H1 (cell line): Measurements from ENCODE around the gene CCDC127. TPM values are rescaled to one million over a fixed set of nuclear protein-coding genes. Genes with fewer than 3 reads are reported as not detected.
"Not testable (repeated sequence)": the region's sequence is repeated elsewhere in the genome, so short reads cannot be mapped to it uniquely, and the experiment has no call there.

ENCODE experiments used
- CTCF ChIA-PET: fragments of 300-600 bp; sonication (Branson Sonifier 250); formaldehyde crosslinking; loops from one replicate; lab custom pipeline; 2021; ENCODE audit not compliant: partially characterized antibody; lab: Charles Lee
- POLR2A ChIA-PET: fragments of 300-600 bp; sonication (Branson Sonifier 250); formaldehyde crosslinking; loops from one replicate; lab custom pipeline; 2021; ENCODE audit warnings: inconsistent platforms; ENCODE audit not compliant: partially characterized antibody; lab: Charles Lee
- DNase-seq, 2 experiments: peaks; one replicate each; pipeline versions ENCODE4 v3.0.0 to v3.0.0-alpha.2; 2010 to 2022; ENCODE audit warnings: low spot score in 2 of 2, low read depth in 1 of 2, mixed read lengths in 1 of 2
- FAIRE-seq: peaks from 2 replicates; lab custom pipeline; 2011; peaks lifted over from hg19 to GRCh38; lab: Jason Lieb, UNC
- H2AFZ ChIP-seq: 2 replicates; pipeline ENCODE4 v1.8.1; 2012; ENCODE audit warnings: low read length, inconsistent platforms
- H2AK5ac ChIP-seq: 2 replicates; pipeline ENCODE4 v1.6.1; 2013; ENCODE audit warnings: low read depth, low read length
- H2BK120ac ChIP-seq: replicated peaks from 2 replicates; pipeline ENCODE3; 2013; ENCODE audit warnings: low read depth, low read length, inconsistent platforms
- H2BK12ac ChIP-seq: 2 replicates; pipeline ENCODE4 v1.6.1; 2013; ENCODE audit warnings: low read depth, low read length
- H2BK15ac ChIP-seq: 2 replicates; pipeline ENCODE4 v1.6.1; 2013; ENCODE audit warnings: low read length
- H2BK20ac ChIP-seq: 2 replicates; pipeline ENCODE4 v1.6.1; 2013; ENCODE audit warnings: low read length
- H2BK5ac ChIP-seq: 2 replicates; pipeline ENCODE4 v1.6.1; 2013; ENCODE audit warnings: low read depth, low read length
- H3K14ac ChIP-seq: 2 replicates; pipeline ENCODE4 v1.6.1; 2013; ENCODE audit warnings: inconsistent platforms; ENCODE audit not compliant: insufficient read length
- H3K18ac ChIP-seq: 2 replicates; pipeline ENCODE4 v1.6.1; 2013; ENCODE audit warnings: low read length; ENCODE audit errors: extremely low read depth
- H3K23ac ChIP-seq: 2 replicates; pipeline ENCODE4 v1.6.1; 2013; ENCODE audit warnings: inconsistent platforms; ENCODE audit not compliant: insufficient read length
- H3K23me2 ChIP-seq: 2 replicates; pipeline ENCODE4 v1.6.1; 2013; ENCODE audit warnings: low read depth, low read length
- H3K27ac ChIP-seq: 2 replicates; pipeline ENCODE4 v1.6.1; 2011; ENCODE audit warnings: low read depth, low read length, inconsistent platforms
- H3K27me3 ChIP-seq, 4 experiments: replicated peaks in 1 of 4; 1 replicate in 1 of 4; 2 replicates in 3 of 4; pipeline versions ENCODE4 v1.6.1 to v1.8.1; 2011 to 2013; ENCODE audit warnings: low read length in 3 of 4, mild to moderate bottlenecking in 3 of 4, inconsistent platforms in 2 of 4, mixed read lengths in 2 of 4, moderate library complexity in 1 of 4; ENCODE audit not compliant: control insufficient read depth in 3 of 4, insufficient read depth in 3 of 4; ENCODE audit errors: extremely low read depth in 1 of 4
- H3K36me3 ChIP-seq, 4 experiments: 2 replicates each; pipeline versions ENCODE4 v1.6.1 to v1.8.1; 2011 to 2013; ENCODE audit warnings: mild to moderate bottlenecking in 4 of 4, low read length in 3 of 4, moderate library complexity in 2 of 4, control low read depth in 1 of 4, inconsistent platforms in 1 of 4; ENCODE audit not compliant: insufficient read depth in 4 of 4, control insufficient read depth in 2 of 4
- H3K4ac ChIP-seq: replicated peaks from 2 replicates; pipeline ENCODE3; 2013; ENCODE audit warnings: low read length, low read depth, mixed read lengths, inconsistent platforms; ENCODE audit not compliant: insufficient read length
- H3K4me1 ChIP-seq, 4 experiments: replicated peaks in 1 of 4; 1 replicate in 1 of 4; 2 replicates in 3 of 4; pipeline versions ENCODE4 v1.6.1 to v1.8.1; 2011 to 2013; ENCODE audit warnings: low read length in 3 of 4, inconsistent platforms in 2 of 4, mixed read lengths in 1 of 4; ENCODE audit not compliant: insufficient read depth in 4 of 4, control insufficient read depth in 3 of 4
- H3K4me2 ChIP-seq, 2 experiments: 2 replicates each; pipeline versions ENCODE4 v1.6.1 to v1.8.1; 2011 to 2013; ENCODE audit warnings: low read depth in 2 of 2, low read length in 2 of 2, control low read depth in 1 of 2, inconsistent platforms in 1 of 2, mild to moderate bottlenecking in 1 of 2; ENCODE audit not compliant: insufficient read depth in 1 of 2
- H3K4me3 ChIP-seq, 4 experiments: fragments of 200-600, 300-600 bp in 1 of 4; sonication (generic), shearing (Covaris generic), sonication (Bioruptor Twin) in 1 of 4; 2 replicates each; pipeline versions ENCODE4 v1.5.1 to v1.8.1; 2011 to 2016; ENCODE audit warnings: low read length in 4 of 4, low read depth in 3 of 4, control low read depth in 2 of 4, inconsistent platforms in 2 of 4, mild to moderate bottlenecking in 2 of 4, mixed read lengths in 1 of 4, moderate library complexity in 1 of 4; ENCODE audit not compliant: insufficient read depth in 2 of 4; ENCODE audit errors: extremely low read depth in 1 of 4
- H3K56ac ChIP-seq: replicated peaks from 2 replicates; pipeline ENCODE3; 2013; ENCODE audit warnings: low read depth, mild to moderate bottlenecking, mixed read lengths, low read length, inconsistent platforms; ENCODE audit not compliant: insufficient read length
- H3K79me1 ChIP-seq: 2 replicates; pipeline ENCODE4 v1.6.1; 2013; ENCODE audit warnings: low read depth, low read length, control low read depth
- H3K79me2 ChIP-seq, 2 experiments: 2 replicates each; pipeline versions ENCODE4 v1.6.1 to v1.8.1; 2012 to 2013; ENCODE audit warnings: low read length in 2 of 2, mild to moderate bottlenecking in 2 of 2, inconsistent platforms in 1 of 2; ENCODE audit not compliant: insufficient read depth in 2 of 2, control insufficient read depth in 1 of 2
- H3K9ac ChIP-seq, 4 experiments: replicated peaks in 1 of 4; 1 replicate in 1 of 4; 2 replicates in 3 of 4; pipeline versions ENCODE4 v1.6.1 to v1.8.1; 2011 to 2013; ENCODE audit warnings: low read depth in 3 of 4, low read length in 3 of 4, control low read depth in 2 of 4, mild to moderate bottlenecking in 2 of 4, moderate library complexity in 2 of 4, inconsistent platforms in 1 of 4; ENCODE audit errors: extremely low read depth in 1 of 4
- H3K9me3 ChIP-seq, 2 experiments: 2 replicates each; pipeline versions ENCODE4 v1.6.1 to v1.8.1; 2012 to 2013; ENCODE audit warnings: mild to moderate bottlenecking in 2 of 2, moderate library complexity in 2 of 2, control low read depth in 1 of 2, inconsistent platforms in 1 of 2, low read depth in 1 of 2, low read length in 1 of 2, mixed read lengths in 1 of 2; ENCODE audit not compliant: insufficient read depth in 2 of 2
- H4K20me1 ChIP-seq, 2 experiments: replicated peaks in 1 of 2; 2 replicates each; pipeline versions ENCODE3 to v1.8.1; 2011 to 2013; ENCODE audit warnings: inconsistent platforms in 2 of 2, low read length in 2 of 2, mild to moderate bottlenecking in 1 of 2; ENCODE audit not compliant: insufficient read depth in 2 of 2, control insufficient read depth in 1 of 2
- H4K5ac ChIP-seq: 2 replicates; pipeline ENCODE4 v1.6.1; 2013; ENCODE audit warnings: low read length, low read depth, mixed read lengths, inconsistent platforms; ENCODE audit not compliant: insufficient read length
- H4K8ac ChIP-seq: 2 replicates; pipeline ENCODE4 v1.8.0; 2013; ENCODE audit warnings: mild to moderate bottlenecking, moderate library complexity, low read length, inconsistent platforms; ENCODE audit not compliant: insufficient read depth; ENCODE audit errors: extremely low read depth
- H4K91ac ChIP-seq: replicated peaks from 2 replicates; pipeline ENCODE3; 2013; ENCODE audit warnings: low read length, mixed read lengths, inconsistent platforms; ENCODE audit not compliant: insufficient read length
- WGBS, 2 experiments: shearing (Covaris generic) in 1 of 2; methylation state at CpG; one replicate each; pipeline versions ENCODE4 v1.1.6 to v1.1.7; 2013 to 2015; ENCODE audit warnings: low lambda C conversion rate in 2 of 2, mixed read lengths in 2 of 2, inconsistent platforms in 1 of 2, low coverage in 1 of 2, missing lambda C conversion rate in 1 of 2; ENCODE audit not compliant: insufficient replicate concordance in 2 of 2, insufficient coverage in 1 of 2, insufficient read length in 1 of 2; ENCODE audit errors: extremely low coverage in 1 of 2, missing lambda C conversion rate in 1 of 2; 5-methylcytosine and 5-hydroxymethylcytosine counted together
- polyA plus RNA-seq, 7 experiments: library from polyadenylated mRNA; depleted of rRNA in 3 of 7; stranded (reverse) in 5 of 7; unstranded in 2 of 7; fragments of >200 nt in 5 of 7; fragments of 200-250 nt in 2 of 7; gene quantifications; 1 replicate in 5 of 7; 2 replicates in 1 of 7; 4 replicates in 1 of 7; pipeline versions ENCODE4 v1.2.1 to v1.2.3, GENCODE V29; 2011 to 2013; ENCODE audit warnings: missing spikeins in 2 of 7, mixed read lengths in 2 of 7
- total RNA-seq: library from RNA; stranded (reverse); fragmentation: NEBNext Ultra II Directional; extraction: Animal tissue kit (Norgen Biotek cat#: 25700); gene quantifications from 2 replicates; pipeline ENCODE4 v1.2.1, GENCODE V29; 2021

CCDC127 gene
- total and polyA plus RNA-seq, 2 of the 8 experiments (the other 6 are each of a cell fraction or from before 2014, with no cell fraction given) = 2.9 to 8.0 TPM

DNA sequence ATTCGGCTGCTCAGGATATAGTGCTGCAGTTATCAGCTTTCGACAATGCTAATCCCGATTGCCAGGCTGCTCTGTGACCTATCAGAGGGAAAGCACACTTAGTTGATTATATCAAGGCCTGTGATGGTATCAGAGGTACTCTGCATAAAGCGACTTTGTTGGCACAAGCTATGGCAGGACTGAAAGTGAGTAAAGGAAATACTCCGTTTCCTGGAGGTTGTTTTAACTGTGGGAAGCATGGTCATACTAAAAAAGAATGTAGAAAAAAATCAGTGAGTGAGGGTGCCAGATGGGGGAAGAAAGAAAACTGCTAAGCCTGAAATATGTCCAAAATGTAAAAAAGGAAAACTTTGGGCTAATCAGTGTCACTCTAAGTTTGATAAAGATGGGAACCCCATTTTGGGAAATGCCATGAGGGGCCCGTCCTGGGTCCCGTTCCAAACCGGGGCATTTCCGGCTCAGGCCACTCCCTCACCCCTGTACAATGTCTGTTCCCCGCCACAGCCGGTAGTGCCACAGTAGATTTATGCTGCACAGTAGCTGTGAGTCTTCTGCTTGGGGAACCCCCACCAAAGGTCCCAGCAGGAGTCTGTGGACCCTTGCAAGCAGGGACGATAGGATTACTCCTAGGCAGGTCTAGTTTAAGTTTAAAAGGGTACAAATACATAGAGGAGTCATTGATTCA is 25.9 kb upstream of the CCDC127 start:
- H3K36me3 ChIP-seq = peaks cover 7 to 65% (median 41%) of the 10 kb centered on the region in 4 experiments; a peak in 7 of 8 replicates
- H2BK12ac ChIP-seq, H2BK5ac ChIP-seq, H3K4me1 ChIP-seq, H3K23me2 ChIP-seq, DNase-seq, H4K91ac ChIP-seq, H3K4ac ChIP-seq, CTCF ChIA-PET, H3K27me3 ChIP-seq, H2BK15ac ChIP-seq, H2BK120ac ChIP-seq, H3K27ac ChIP-seq, H3K9ac ChIP-seq, H3K23ac ChIP-seq, H4K8ac ChIP-seq, H3K56ac ChIP-seq, H3K79me2 ChIP-seq, H3K14ac ChIP-seq, H3K79me1 ChIP-seq, H2AK5ac ChIP-seq, H3K4me2 ChIP-seq, H2AFZ ChIP-seq, H2BK20ac ChIP-seq, FAIRE-seq, H4K5ac ChIP-seq, H4K20me1 ChIP-seq, H3K18ac ChIP-seq, POLR2A ChIA-PET, H3K4me3 ChIP-seq: not testable (repeated sequence)
- 92% methylated on average over 12 of the region's 12 CpGs; no CpG with 5 or more reads in 1 of the 2 experiments for WGBS, 2 experiments
- H3K9me3 ChIP-seq = peaks cover 7 to 20% of the 10 kb centered on the region in 2 experiments; a peak in 3 of 4 replicates
